GM12801 (cell line): ENCODE results near the gene APOL2.

Source experiments
- CTCF ChIP-seq: IDR thresholded peaks from one replicate; pipeline ENCODE4 v1.5.1; 2011; ENCODE audit warnings: control low read depth; ENCODE audit not compliant: insufficient read length; ENCODE audit errors: extremely low read depth

Gene APOL2

GRCh38 chr22:36180928-36181327 is 58.4 kb downstream of the APOL2 start:
- no peak for TF ChIP-seq CTCF

- TF ChIP-seq CTCF = no peak
These were observed 59.1 kb downstream of the APOL2 start for GRCh38 chr22:36180038-36180880.

- TF ChIP-seq CTCF = no peak
These were observed 62.2 kb downstream of the APOL2 start for GRCh38 chr22:36177160-36177559.
